Activated CD8-positive, alpha-beta memory T cell treated with anti-CD3 and anti-CD28 coated beads for 1 hour (primary cell): ENCODE data around the gene FAM53A.
"Not testable (repeated sequence)": the region's sequence is repeated elsewhere in the genome, so short reads cannot be mapped to it uniquely, and the experiment has no call there.

Experiments used
- DNase-seq, 2 donors: peaks; one replicate each; pipeline ENCODE4 v3.0.0-alpha.2; 2020; ENCODE audit warnings: low read depth in 1 of 2; ENCODE audit errors: extremely low read depth in 1 of 2

The FAM53A gene

GRCh38 chr4:1608821-1609500 lies 75.2 kb downstream of the FAM53A start:
- DNase-seq: no peak

DNA sequence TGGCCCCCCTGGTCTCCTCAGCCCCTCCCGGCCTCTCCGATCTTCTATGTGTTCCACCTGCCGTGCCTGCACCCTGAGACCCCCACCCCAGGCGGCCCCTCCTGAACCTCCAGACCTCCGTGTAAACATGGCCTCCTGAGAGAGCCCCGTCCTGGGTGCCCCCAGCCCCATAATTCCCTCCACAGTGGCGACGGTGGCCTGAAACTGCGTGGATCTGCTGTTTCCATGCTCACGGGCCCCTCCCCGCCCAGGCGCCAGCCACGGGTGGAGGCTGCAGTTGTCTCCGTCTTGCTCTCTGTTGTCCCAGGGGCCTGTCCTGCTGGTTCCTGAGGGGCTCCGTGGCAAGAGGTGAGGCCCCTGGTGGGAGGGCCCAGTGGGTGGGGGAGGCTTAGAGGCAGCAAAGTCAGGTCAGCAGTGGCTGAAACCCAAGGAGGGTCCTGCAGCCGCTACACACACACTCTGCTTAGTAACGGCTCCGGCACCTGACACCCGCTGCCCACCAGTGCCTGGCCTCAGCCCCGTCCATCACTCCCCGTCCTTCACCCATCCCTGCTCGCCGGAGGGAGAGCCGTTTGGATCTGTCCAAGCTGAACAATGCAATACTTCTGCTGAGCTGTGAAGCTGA lies 75.8 kb downstream of the FAM53A start:
- no peak for DNase-seq

DNA sequence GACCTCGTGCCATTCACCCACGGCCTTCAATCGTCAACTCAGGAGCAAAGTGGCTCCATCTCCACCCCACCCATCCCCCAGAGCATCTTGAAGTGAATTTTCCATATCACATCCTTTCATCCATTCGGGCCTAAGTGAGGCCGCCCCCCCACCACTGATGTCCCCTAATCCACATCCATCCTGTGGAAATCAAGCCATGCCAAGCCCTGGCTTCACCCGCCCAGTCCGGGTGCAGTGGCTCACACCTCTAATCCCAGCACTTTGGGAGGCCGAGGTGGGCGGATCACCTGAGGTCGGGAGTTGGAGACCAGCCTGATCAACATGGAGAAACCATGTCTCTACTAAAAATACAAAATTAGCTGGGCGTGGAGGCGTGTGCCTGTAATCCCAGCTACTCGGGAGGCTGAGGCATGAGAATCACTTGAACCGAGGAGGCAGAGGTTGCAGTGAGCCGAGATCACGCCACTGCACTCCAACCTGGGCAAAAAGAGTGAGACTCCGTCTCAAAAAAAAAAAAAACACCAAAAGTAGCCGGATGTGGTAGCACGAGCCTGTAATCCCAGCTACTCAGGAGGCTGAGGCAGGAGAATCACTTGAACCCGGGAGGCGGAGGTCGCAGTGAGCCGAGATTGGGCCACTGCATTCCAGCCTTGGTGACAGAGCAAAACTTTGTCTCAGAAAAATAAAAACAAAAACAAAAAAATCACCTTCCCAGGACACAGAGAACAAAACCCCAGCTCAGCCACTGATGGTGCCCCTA lies 76.5 kb downstream of the FAM53A start:
- DNase-seq: not testable (repeated sequence)

DNA sequence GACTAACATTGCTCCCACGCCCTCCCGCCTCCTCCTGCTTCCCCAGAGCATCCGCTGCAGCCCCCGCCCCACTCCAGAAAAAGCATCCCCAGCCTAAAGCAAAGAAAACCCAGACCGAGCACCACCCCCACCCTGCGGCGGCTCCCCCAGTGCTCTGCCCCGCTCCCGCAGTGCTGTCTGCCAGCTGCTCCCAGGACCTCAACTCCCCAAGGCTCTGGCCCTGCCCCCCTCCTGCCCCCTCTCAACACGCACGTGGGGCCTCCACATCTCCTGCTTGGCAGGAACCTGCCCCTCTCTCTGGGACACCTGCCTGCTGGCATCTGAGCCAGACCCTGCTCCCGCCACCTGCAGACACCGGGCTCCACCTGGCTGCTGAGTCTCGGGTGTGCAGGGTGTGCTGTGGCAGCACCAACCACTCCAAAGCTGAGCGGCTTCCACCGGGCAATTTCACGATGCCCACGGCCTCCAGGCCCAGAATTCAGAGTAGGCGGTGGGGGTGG lies 79.4 kb downstream of the FAM53A start:
- DNase-seq: peak in 1 of 2 donors; percentile 22

DNA sequence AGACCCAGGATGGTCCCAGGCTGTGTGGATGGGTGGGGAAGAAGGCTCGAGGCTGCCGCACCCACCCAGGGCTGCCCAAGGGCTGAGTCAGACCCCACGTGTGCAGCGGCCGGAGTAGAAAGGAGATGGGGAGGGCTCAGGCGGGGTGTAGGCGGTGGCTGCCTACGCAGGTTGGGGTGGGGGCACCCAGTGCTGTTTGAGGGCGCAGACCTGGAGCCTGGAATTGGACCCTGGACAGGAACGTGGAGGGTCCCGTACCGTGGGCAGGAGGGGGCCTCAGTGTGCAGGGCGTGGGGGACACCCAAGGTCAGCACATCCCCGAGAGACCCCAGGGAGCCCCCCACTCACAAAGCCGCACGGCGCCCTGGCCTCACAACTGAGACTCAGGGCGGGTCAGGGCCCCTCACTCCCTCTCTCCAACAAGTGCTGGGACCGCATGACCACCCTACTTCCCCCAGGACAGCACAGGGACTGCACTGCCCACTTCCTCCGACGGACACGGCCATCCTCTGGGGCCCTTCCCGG lies 79.9 kb downstream of the FAM53A start:
- no peak for DNase-seq

- no peak for DNase-seq
These were observed 80.5 kb downstream of the FAM53A start for GRCh38 chr4:1603413-1604135.

GRCh38 chr4:1602655-1603412 lies 81.3 kb downstream of the FAM53A start:
- no peak for DNase-seq

DNA sequence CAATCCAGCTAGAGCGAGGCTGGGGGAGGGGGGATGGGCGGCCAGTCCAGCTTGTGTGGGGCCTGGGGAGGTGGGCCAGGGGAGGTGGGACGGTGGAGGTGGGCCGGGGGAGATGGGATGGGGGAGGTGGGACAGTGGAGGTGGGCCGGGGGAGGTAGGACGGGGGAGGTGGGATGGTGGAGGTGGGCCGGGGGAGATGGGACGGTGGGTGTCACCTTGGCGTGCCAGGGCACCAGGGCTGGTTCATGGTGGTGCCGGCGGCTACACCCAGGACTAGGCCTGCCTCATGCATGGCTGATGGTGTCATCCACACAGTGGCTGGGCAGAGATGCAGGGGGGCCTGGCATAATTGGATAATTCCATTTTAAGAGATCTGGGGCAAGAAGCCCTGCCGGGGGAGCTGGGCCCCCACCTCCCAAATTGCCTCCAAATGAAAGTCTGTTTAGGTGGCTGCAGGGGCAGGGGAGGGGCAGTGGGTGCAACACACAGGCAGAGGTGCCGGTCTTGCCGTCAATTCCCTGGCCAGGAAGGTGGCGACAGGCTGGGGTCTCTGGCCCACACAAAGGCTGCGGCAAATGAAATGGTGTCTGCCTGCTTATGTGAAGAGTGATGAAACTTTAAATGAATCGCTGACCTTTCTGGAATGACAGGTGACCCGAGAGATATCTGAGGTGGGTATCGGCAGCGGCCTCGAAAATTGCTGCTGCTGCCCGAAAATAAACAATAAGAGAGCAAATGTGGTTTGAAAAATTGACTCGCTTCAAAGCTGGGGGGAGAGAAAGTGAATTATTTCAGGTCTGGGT lies 82.1 kb downstream of the FAM53A start:
- DNase-seq: no peak

- DNase-seq: no peak
These were observed 82.6 kb downstream of the FAM53A start for GRCh38 chr4:1601533-1601835.

DNA sequence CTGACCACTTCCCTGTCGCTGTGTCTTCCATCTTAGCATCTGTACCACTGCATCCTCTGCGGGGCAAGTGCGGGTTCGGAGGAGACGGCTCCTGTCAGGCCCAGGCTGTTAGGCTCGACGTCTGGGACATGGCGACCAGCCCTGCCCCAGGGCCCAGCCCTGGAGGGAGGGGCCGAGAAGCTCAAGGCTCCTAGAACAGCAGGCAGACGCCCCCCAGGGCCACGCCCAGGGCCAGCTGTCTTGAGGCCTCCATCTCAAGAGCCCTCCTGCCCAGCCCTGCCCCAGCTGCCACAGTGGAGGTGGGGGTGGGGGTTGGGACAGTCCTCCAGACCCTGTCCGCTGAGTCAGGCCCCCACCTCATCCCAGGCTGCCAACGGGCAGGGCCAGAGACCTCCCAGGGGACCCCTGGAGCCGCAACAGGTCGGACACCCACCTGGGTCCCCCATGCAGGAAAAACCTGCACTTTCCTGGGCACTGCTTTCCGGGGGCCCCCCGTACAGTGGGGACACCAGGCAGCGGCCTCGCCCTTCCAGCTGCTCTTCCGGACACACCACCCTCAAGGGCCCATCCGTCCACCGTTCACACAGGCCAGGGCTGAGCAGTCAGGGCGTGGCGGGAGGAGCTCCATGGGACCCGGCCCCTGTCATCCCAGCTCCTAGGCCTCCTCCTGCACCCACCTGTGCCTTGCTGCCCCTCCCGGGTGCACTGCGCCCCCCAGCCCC lies 83.1 kb downstream of the FAM53A start:
- no peak for DNase-seq

DNA sequence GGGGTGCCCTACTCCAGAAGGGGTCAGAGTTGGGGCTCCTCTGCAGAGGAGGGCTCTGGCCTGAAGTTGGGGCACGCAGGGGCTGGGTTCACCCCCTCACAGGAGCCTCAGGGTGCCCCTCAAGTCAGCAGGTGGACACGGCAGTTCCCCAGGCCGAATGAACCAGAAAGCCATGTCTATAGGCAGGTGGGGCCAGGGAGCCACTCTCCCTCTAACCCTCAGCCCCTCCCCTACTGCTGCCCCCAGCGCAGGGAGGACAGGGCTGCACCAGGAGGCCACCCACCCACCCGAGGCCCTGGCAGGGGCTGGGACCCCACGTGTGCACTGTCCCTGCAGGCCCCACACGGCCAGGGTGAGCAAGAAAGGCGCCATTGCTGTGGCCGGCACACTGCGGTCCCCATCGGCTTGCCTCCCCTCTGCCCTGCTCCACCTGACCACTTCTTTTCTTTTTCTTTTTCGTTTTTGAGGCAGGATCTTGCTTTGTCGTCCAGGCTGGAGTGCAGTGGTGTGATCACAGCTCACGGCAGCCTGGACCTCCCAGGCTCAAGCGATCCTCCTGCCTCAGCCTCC lies 83.8 kb downstream of the FAM53A start:
- no peak for DNase-seq

DNA sequence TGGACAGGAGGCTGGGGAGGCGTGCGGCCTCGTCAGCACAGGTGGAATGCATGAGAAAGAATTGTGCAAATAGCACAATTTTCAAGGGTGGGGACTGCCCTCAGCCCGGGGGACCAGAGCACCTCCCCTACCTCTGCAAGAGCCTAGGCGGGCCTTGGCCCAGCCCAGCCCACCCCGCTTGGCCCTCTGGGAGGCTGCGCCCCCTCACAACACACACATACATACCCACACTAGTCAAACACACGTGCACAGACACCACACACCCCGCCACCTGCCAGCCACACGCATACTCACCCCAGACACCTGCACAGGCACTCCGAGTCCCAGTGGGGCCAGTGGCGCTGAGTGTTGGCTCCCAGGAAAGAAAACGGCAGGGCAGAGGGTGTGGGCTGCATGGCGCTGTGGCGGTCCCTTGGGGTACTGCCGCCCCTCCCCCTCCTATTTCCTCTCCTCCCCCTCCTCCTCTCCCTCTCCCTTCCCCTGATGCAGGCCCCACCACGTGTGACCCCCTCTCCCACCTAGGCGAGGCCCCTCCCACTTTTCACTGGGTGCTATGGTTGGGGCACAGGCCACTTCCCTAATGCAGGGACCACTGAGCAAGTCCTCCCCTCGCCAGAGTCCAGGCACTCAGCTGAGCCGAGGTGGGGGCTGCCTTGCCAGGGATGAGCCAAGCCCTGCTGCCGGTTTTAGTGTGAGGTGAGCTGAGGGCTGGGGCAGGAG lies 84.5 kb downstream of the FAM53A start:
- no peak for DNase-seq

GRCh38 chr4:1599026-1599481 lies 85.1 kb downstream of the FAM53A start:
- no peak for DNase-seq

GRCh38 chr4:1598206-1599025 lies 85.7 kb downstream of the FAM53A start:
- DNase-seq: no peak

DNA sequence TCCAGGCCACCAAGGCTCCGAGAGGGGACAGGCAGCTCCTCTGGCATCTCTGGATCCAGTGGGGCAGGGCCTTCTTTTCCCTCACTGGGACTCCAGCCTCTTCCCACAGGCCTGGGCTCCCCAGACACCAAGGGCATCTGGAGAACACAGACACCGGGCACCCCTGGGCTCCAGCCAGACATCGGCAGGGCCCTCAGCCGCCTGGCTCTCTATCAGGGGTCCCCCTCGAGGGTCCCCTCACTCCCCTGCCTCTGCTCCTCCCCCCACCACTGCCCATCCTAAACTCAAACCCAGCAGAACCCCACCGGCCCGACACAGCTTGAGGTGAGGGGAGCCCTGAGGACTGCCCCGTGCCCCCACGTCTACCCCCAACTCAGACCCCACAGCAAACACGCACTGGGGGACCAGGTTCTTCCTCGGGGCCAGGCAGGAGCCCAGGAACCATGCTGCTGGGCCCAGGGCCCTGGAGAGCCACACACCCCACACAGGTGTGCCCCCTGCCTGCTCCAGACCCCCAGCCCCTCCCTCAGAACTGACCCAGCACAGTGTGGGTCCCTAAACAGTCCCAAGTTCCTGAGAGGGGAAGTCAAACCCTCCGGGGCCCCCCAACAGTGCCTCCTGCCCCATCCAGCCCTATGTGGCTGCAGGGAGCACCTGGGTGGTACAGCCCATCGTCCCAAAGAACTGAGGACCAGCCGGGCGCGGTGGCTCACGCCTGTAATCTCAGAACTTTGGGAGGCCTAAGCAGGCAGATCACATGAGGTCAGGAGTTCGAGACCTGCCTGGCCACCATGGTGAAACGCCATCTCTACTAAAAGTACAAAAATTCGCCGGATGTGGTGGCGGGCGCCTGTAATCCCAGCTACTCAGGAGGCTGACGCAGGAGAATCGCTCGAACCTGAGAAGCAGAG lies 86.8 kb downstream of the FAM53A start:
- DNase-seq: no peak

DNA sequence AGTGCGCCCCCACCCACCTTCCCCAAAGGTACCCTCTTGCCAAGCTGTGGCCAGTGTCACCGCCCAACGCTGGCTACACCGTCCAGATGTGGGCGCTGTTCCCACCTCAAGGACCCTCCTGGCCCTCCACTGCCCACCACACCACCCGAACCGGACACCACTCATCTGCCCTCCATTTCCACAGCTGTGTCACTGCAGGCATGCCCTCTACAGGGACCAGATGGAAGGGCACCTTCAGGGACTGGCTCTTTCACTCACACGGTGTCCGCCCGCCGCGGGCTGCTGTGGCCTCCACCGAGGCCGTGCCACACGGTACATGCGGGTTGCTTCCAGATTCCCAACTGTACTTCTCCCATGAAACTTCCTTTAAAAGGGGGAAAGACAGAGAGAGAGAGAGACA lies 87.7 kb downstream of the FAM53A start:
- no peak for DNase-seq
